Liver (tissue), 3 donors: ENCODE data around the gene ACTN1.

Experiments used
- CTCF ChIP-seq: fragments of 150-350 bp; IDR thresholded peaks from 2 replicates; pipeline ENCODE4 v1.5.1; 2017; ENCODE audit warnings: improper control_type of control experiment, low read depth, low read length; ENCODE audit not compliant: missing input control
- EGR1 ChIP-seq, 2 donors: IDR thresholded peaks; 2 replicates each; pipeline ENCODE4 v1.6.1; 2016 to 2018; ENCODE audit warnings: antibody characterized with exemption in 2 of 2, low read depth in 2 of 2
- FOXA1 ChIP-seq: IDR thresholded peaks from 2 replicates; pipeline ENCODE4 v1.6.1; 2016; ENCODE audit warnings: antibody characterized with exemption
- JUND ChIP-seq, 2 donors: IDR thresholded peaks; 2 replicates each; pipeline ENCODE4 v1.6.1; 2016; ENCODE audit warnings: antibody characterized with exemption in 2 of 2
- MAX ChIP-seq: IDR thresholded peaks from 2 replicates; pipeline ENCODE4 v1.6.1; 2016; ENCODE audit warnings: antibody characterized with exemption
- REST ChIP-seq: IDR thresholded peaks from 2 replicates; pipeline ENCODE4 v1.6.1; 2016; ENCODE audit warnings: antibody characterized with exemption, mild to moderate bottlenecking
- SP1 ChIP-seq: IDR thresholded peaks from 2 replicates; pipeline ENCODE4 v1.6.1; 2018; ENCODE audit warnings: antibody characterized with exemption, mild to moderate bottlenecking
- TAF1 ChIP-seq: conservative IDR thresholded peaks from 2 replicates; pipeline ENCODE4 v1.6.1; 2016; ENCODE audit warnings: antibody characterized with exemption, mild to moderate bottlenecking
- ZBTB33 ChIP-seq: IDR thresholded peaks from 2 replicates; pipeline ENCODE4 v1.6.1; 2016; ENCODE audit warnings: antibody characterized with exemption
- donor health status: healthy.
- donor health status: healthy.

GRCh38 chr14:68905107-68905895, 73.8 kb downstream of the ACTN1 start:
- TF ChIP-seq CTCF = no peak
- no peak for TF ChIP-seq EGR1 (IDR thresholded peaks at IDR 0.05; ENCODE audit: low read depth in 2 of 2)
- no peak for TF ChIP-seq MAX
- TF ChIP-seq ZBTB33 = no peak
- TF ChIP-seq JUND (IDR thresholded peaks at IDR 0.05) = no peak
- TF ChIP-seq TAF1 = no peak
- TF ChIP-seq REST = no peak
- no peak for TF ChIP-seq FOXA1
- TF ChIP-seq SP1 = no peak
